WTC11 (cell line): Measurements from ENCODE around the gene NFATC3. TPM values are rescaled to one million over a fixed set of nuclear protein-coding genes. Genes with fewer than 3 reads are reported as not detected.

ENCODE experiments used
- ATAC-seq: fragments of 200-7000 bp; cut with Tn5 transposase; 2 replicates; pipeline ENCODE4 v1.10.0; 2021; ENCODE audit warnings: mild to moderate bottlenecking, moderate library complexity
- CTCF ChIA-PET: fragments of 300-600 bp; sonication (Branson Sonifier 250); formaldehyde crosslinking; loops from one replicate; lab custom pipeline; 2021; ENCODE audit warnings: antibody characterized with exemption; lab: Charles Lee
- POLR2A ChIA-PET: fragments of 350-600 bp; sonication (Branson Sonifier 250); formaldehyde crosslinking; loops from one replicate; lab custom pipeline; 2021; ENCODE audit warnings: antibody characterized with exemption; lab: Charles Lee
- DNase-seq: peaks from one replicate; pipeline ENCODE4 v3.0.0; 2021; ENCODE audit warnings: low spot score
- H3K27ac Mint-ChIP-seq: 2 replicates; pipeline ENCODE4 v1.8.0; 2021; ENCODE audit warnings: mixed read lengths
- H3K27me3 Mint-ChIP-seq: 2 replicates; pipeline ENCODE4 v1.8.0; 2021; ENCODE audit warnings: low read depth, mild to moderate bottlenecking, moderate library complexity, mixed read lengths
- H3K36me3 Mint-ChIP-seq: 2 replicates; pipeline ENCODE4 v1.8.0; 2021; ENCODE audit warnings: mixed read lengths
- H3K4me1 Mint-ChIP-seq: 2 replicates; pipeline ENCODE4 v1.8.0; 2022; ENCODE audit warnings: mixed read lengths
- H3K4me3 Mint-ChIP-seq: 2 replicates; pipeline ENCODE4 v1.8.0; 2021; ENCODE audit warnings: mild to moderate bottlenecking, moderate library complexity, mixed read lengths
- H3K9me3 Mint-ChIP-seq: 2 replicates; pipeline ENCODE4 v1.8.0; 2021; ENCODE audit warnings: mixed read lengths
- CBFB ChIP-seq: sonication (generic); formaldehyde crosslinking; IDR thresholded peaks from 2 replicates; pipeline ENCODE4 v1.8.1; 2022; ENCODE audit warnings: mild to moderate bottlenecking, low read depth, missing genetic modification reagents
- ESRRA ChIP-seq: sonication (generic); formaldehyde crosslinking; IDR thresholded peaks from 2 replicates; pipeline ENCODE4 v1.8.1; 2022; ENCODE audit warnings: mild to moderate bottlenecking, missing genetic modification reagents, borderline replicate concordance
- FOXK1 ChIP-seq: sonication (generic); formaldehyde crosslinking; IDR thresholded peaks from 2 replicates; pipeline ENCODE4 v1.8.0; 2022; ENCODE audit warnings: mild to moderate bottlenecking, moderate library complexity, missing genetic modification reagents
- HMGXB4 ChIP-seq: sonication (generic); formaldehyde crosslinking; IDR thresholded peaks from 2 replicates; pipeline ENCODE4 v1.8.1; 2023; ENCODE audit warnings: mild to moderate bottlenecking, moderate library complexity, missing genetic modification reagents
- MAX ChIP-seq: sonication (generic); formaldehyde crosslinking; IDR thresholded peaks from 2 replicates; pipeline ENCODE4 v1.8.0; 2022; ENCODE audit warnings: mild to moderate bottlenecking, missing genetic modification reagents
- MXD4 ChIP-seq: fragments of 250-450 bp; sonication (Bioruptor Pico); IDR thresholded peaks from 2 replicates; pipeline ENCODE4 v1.8.0; 2021; ENCODE audit warnings: mild to moderate bottlenecking, moderate library complexity, borderline replicate concordance
- RORB ChIP-seq: fragments of 250-450 bp; sonication (Bioruptor Pico); IDR thresholded peaks from 2 replicates; pipeline ENCODE4 v1.9.0; 2021; ENCODE audit warnings: mild to moderate bottlenecking
- SMAD4 ChIP-seq: sonication (generic); formaldehyde crosslinking; IDR thresholded peaks from 2 replicates; pipeline ENCODE4 v1.8.0; 2022; ENCODE audit warnings: mild to moderate bottlenecking, missing genetic modification reagents
- TEAD4 ChIP-seq: sonication (generic); formaldehyde crosslinking; IDR thresholded peaks from 2 replicates; pipeline ENCODE4 v1.8.0; 2022; ENCODE audit warnings: mild to moderate bottlenecking, missing genetic modification reagents
- ZNF281 ChIP-seq: sonication (generic); formaldehyde crosslinking; IDR thresholded peaks from 2 replicates; pipeline ENCODE4 v1.8.0; 2023; ENCODE audit warnings: mild to moderate bottlenecking, missing genetic modification reagents
- ZNF423 ChIP-seq: fragments of 250-450 bp; sonication (Bioruptor Pico); IDR thresholded peaks from 2 replicates; pipeline ENCODE4 v2.1.2; 2022; ENCODE audit warnings: mild to moderate bottlenecking, moderate library complexity
- total RNA-seq: library from RNA; stranded (reverse); gene quantifications from 3 replicates; pipeline ENCODE4 v1.2.3, GENCODE V29; 2021
- TF ChIP-seq, protein P1 (sequence below): sonication (generic); formaldehyde crosslinking; IDR thresholded peaks from 2 replicates; pipeline ENCODE4 v1.8.0; 2023; ENCODE audit warnings: missing genetic modification reagents, mild to moderate bottlenecking, borderline replicate concordance
- TF ChIP-seq, protein P2 (sequence below): fragments of 250-450 bp; sonication (Bioruptor Pico); IDR thresholded peaks from 2 replicates; pipeline ENCODE4 v1.9.0; 2021; ENCODE audit warnings: moderate library complexity, mild to moderate bottlenecking, inconsistent platforms, borderline replicate concordance
- TF ChIP-seq, protein P3 (sequence below): sonication (generic); formaldehyde crosslinking; IDR thresholded peaks from 2 replicates; pipeline ENCODE4 v1.8.0; 2022; ENCODE audit warnings: mild to moderate bottlenecking, missing genetic modification reagents
- TF ChIP-seq, protein P4 (sequence below): sonication (generic); formaldehyde crosslinking; conservative IDR thresholded peaks from 2 replicates; pipeline ENCODE4 v1.8.1; 2022; ENCODE audit warnings: mild to moderate bottlenecking, missing genetic modification reagents
- TF ChIP-seq, protein P5 (sequence below): fragments of 250-450 bp; sonication (Bioruptor Pico); conservative IDR thresholded peaks from 2 replicates; pipeline ENCODE4 v1.9.0; 2021; ENCODE audit warnings: mild to moderate bottlenecking
- TF ChIP-seq, protein P6 (sequence below): sonication (generic); formaldehyde crosslinking; IDR thresholded peaks from 2 replicates; pipeline ENCODE4 v1.8.1; 2023; ENCODE audit warnings: mild to moderate bottlenecking, missing genetic modification reagents

Gene NFATC3
- total RNA-seq, 1 experiment from 2014 or later, result 34.6 TPM

GRCh38 chr16:68090130-68090529 is 5.0 kb downstream of the NFATC3 start (continued):
- TF ChIP-seq, protein P1, sequence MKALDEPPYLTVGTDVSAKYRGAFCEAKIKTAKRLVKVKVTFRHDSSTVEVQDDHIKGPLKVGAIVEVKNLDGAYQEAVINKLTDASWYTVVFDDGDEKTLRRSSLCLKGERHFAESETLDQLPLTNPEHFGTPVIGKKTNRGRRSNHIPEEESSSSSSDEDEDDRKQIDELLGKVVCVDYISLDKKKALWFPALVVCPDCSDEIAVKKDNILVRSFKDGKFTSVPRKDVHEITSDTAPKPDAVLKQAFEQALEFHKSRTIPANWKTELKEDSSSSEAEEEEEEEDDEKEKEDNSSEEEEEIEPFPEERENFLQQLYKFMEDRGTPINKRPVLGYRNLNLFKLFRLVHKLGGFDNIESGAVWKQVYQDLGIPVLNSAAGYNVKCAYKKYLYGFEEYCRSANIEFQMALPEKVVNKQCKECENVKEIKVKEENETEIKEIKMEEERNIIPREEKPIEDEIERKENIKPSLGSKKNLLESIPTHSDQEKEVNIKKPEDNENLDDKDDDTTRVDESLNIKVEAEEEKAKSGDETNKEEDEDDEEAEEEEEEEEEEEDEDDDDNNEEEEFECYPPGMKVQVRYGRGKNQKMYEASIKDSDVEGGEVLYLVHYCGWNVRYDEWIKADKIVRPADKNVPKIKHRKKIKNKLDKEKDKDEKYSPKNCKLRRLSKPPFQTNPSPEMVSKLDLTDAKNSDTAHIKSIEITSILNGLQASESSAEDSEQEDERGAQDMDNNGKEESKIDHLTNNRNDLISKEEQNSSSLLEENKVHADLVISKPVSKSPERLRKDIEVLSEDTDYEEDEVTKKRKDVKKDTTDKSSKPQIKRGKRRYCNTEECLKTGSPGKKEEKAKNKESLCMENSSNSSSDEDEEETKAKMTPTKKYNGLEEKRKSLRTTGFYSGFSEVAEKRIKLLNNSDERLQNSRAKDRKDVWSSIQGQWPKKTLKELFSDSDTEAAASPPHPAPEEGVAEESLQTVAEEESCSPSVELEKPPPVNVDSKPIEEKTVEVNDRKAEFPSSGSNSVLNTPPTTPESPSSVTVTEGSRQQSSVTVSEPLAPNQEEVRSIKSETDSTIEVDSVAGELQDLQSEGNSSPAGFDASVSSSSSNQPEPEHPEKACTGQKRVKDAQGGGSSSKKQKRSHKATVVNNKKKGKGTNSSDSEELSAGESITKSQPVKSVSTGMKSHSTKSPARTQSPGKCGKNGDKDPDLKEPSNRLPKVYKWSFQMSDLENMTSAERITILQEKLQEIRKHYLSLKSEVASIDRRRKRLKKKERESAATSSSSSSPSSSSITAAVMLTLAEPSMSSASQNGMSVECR (CRISPR knock-in tag), result no peak
- TF ChIP-seq RORB (CRISPR knock-in tag), result no peak
- TF ChIP-seq ZNF281, result no peak
- TF ChIP-seq FOXK1, result no peak
- TF ChIP-seq ESRRA, result no peak
- TF ChIP-seq, protein P2, sequence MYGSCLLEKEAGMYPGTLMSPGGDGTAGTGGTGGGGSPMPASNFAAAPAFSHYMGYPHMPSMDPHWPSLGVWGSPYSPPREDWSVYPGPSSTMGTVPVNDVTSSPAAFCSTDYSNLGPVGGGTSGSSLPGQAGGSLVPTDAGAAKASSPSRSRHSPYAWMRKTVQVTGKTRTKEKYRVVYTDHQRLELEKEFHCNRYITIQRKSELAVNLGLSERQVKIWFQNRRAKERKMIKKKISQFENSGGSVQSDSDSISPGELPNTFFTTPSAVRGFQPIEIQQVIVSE, result no peak
- no peak for TF ChIP-seq MXD4 (CRISPR knock-in tag)
- TF ChIP-seq MAX (CRISPR knock-in tag), result no peak
- TF ChIP-seq, protein P3, sequence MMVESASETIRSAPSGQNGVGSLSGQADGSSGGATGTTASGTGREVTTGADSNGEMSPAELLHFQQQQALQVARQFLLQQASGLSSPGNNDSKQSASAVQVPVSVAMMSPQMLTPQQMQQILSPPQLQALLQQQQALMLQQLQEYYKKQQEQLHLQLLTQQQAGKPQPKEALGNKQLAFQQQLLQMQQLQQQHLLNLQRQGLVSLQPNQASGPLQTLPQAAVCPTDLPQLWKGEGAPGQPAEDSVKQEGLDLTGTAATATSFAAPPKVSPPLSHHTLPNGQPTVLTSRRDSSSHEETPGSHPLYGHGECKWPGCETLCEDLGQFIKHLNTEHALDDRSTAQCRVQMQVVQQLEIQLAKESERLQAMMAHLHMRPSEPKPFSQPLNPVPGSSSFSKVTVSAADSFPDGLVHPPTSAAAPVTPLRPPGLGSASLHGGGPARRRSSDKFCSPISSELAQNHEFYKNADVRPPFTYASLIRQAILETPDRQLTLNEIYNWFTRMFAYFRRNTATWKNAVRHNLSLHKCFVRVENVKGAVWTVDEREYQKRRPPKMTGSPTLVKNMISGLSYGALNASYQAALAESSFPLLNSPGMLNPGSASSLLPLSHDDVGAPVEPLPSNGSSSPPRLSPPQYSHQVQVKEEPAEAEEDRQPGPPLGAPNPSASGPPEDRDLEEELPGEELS (CRISPR knock-in tag), result no peak
- no peak for TF ChIP-seq TEAD4 (CRISPR knock-in tag)
- TF ChIP-seq, protein P4, sequence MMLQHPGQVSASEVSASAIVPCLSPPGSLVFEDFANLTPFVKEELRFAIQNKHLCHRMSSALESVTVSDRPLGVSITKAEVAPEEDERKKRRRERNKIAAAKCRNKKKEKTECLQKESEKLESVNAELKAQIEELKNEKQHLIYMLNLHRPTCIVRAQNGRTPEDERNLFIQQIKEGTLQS, result no peak

DNA sequence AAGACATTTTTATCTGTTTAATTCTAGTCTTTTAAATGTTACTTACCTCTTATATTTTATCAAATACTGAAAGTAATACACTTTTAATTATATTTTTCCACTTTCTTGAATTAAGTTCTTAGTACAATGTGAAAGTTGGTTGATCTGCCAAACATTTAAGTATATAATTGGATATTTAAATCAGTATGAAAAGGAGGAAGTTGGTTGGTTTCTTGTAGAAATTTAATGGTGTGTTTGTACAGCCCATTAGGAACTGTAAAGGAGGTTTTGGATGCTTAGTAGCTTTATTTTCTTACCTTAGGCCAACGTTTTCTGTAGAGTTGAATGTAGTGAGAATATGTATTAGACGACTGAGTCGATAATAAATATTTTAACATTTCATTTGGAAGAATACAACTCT is 5.4 kb downstream of the NFATC3 start:
- Mint-ChIP-seq H3K27ac (no peak overlapping the region), H3K36me3 (no peaks in the 10 kb centered on the region), H3K27me3 (no peaks in the 10 kb centered on the region), H3K4me3 (no peak overlapping the region), H3K9me3 (no peaks in the 10 kb centered on the region), H3K4me1 (peaks cover 43% of the 10 kb centered on the region)
- POLR2A ChIA-PET, result no interaction called here
- CTCF ChIA-PET, result interaction anchor here (0.6 kb wide), 1 partner anchor 22 kb away, joined by 3 read pairs; no protein-coding TSS in a partner anchor
- ATAC-seq (no peak), DNase-seq (no peak)
- TF ChIP-seq HMGXB4 (CRISPR knock-in tag) (no peak), ZNF423 (CRISPR knock-in tag) (no peak), ZNF281 (no peak), CBFB (CRISPR knock-in tag) (no peak), SMAD4 (no peak)
- TF ChIP-seq, protein P5, sequence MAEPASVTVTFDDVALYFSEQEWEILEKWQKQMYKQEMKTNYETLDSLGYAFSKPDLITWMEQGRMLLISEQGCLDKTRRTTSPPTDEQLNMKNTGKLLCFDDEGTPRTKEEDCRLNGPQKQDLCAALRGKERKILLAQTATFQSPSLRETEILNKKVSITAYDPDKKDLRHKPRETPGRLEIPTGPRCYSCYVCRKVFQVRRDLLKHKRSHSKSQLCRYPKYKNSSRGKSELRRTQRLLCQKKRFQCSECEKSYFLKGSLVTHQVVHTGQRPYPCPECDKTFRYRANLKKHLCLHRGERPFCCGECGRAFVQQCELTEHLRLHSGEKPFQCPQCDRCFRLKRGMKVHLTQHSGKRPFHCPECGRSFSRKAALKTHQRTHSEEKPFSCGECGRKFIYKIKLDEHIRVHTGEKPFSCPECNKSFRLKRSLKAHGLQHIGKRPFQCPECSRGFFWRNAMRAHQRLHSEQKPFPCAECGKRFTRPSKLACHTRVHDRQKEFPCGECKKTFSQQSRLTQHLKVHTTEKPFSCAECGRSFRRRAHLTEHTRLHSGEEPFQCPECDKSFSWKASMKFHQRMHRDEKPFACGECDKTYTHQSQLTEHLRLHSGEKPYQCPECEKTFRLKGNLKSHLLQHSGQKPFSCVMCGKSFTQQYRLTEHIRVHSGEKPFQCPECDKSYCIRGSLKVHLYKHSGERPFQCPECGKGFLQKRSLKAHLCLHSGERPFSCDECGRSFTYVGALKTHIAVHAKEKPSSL, result no peak
- TF ChIP-seq, protein P6, sequence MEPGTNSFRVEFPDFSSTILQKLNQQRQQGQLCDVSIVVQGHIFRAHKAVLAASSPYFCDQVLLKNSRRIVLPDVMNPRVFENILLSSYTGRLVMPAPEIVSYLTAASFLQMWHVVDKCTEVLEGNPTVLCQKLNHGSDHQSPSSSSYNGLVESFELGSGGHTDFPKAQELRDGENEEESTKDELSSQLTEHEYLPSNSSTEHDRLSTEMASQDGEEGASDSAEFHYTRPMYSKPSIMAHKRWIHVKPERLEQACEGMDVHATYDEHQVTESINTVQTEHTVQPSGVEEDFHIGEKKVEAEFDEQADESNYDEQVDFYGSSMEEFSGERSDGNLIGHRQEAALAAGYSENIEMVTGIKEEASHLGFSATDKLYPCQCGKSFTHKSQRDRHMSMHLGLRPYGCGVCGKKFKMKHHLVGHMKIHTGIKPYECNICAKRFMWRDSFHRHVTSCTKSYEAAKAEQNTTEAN (CRISPR knock-in tag), result no peak
